GM21717 (cell line): Measurements from ENCODE around the gene GALNT18.

ENCODE experiments used
- ATAC-seq: cut with Tn5 transposase; IDR thresholded peaks from one replicate; pipeline ENCODE4 v1.9.1; 2021; ENCODE audit warnings: mild to moderate bottlenecking, moderate library complexity; ENCODE audit not compliant: unreplicated experiment

Gene GALNT18

DNA sequence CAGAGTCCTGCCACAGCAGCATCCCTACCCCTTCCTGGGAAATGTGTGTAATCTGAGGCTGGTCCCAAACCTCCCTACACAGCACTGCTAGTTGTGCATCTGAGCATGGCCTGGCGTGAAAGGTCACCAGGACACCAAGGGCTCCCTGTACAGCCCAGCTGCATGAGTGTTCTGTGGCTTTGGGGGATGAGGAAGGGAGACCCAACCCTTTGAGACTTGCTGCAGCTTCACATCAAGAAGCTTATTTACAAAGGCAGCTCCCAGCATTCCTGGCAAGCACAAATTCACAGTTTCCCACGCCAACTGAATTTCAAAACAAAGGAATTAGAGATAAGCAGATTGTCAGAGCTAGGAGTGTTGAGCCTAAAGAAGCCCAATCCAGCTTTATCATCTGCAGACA, 301.0 kb downstream of the GALNT18 start:
- ATAC-seq: no peak

DNA sequence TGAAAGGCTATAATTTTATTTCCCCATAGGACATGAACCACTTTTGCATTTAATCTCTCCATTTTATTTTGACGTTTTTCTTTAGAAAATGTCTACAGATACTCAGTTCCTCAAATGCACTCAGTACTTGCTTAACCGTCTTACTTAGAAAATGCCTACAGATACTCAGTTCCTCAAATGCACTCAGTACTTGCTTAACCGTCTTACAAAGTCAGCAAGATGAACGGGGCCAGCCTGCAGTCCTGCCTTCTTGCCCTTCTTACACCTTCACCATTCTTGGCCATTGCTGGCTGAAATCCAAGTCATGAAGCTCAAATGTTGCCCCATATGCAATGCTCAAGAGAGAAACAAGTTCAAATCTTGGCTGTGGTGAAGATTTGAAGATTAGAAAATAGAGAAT, 302.8 kb downstream of the GALNT18 start:
- ATAC-seq: no peak

DNA sequence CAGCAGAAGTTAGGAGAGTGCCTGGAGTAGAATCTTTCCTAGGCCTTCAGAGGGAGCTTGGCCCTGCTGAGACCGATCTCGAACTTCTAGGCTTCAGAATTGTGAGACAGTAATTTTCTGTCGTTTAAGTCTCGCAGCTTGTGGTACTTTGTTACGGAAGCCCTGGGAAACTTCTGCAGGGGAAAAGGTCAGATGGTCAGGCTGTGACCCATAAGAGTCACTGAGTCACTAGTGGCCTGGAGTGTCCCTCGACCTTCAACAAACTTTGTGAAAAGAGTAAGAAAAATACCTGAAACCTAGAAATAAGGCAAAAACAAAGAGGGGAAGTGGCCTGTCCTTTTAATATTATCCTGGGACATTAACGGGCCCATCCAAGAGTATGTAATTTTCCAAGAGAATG, 303.3 kb downstream of the GALNT18 start:
- no peak for ATAC-seq

DNA sequence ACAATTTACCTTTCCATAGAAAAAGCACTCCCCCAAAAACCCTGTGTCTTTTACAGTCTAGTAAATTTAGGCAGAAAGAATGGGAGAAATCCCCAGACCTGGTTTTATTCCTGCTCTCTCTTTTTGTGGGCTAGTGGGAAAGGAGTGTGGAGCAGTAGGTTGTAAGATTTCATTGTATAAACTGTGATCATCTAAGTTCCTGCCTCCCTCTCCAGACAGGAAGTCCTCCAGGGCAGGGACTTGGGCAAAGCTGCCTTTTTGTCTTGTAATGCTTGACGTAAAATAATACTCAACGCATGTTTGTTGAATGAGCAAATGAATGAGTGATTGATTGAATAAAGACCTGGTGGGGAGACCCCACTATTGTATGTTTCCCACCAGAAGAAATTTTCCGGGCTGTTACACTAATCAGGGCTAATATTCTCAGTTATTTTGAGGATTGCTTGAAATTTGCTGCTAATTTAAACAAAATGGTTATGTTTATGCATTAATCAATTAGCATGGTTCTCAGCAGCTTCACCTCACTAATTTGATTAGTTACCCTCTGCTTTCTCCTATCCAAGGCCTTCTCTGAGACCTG, 305.1 kb downstream of the GALNT18 start:
- no peak for ATAC-seq

DNA sequence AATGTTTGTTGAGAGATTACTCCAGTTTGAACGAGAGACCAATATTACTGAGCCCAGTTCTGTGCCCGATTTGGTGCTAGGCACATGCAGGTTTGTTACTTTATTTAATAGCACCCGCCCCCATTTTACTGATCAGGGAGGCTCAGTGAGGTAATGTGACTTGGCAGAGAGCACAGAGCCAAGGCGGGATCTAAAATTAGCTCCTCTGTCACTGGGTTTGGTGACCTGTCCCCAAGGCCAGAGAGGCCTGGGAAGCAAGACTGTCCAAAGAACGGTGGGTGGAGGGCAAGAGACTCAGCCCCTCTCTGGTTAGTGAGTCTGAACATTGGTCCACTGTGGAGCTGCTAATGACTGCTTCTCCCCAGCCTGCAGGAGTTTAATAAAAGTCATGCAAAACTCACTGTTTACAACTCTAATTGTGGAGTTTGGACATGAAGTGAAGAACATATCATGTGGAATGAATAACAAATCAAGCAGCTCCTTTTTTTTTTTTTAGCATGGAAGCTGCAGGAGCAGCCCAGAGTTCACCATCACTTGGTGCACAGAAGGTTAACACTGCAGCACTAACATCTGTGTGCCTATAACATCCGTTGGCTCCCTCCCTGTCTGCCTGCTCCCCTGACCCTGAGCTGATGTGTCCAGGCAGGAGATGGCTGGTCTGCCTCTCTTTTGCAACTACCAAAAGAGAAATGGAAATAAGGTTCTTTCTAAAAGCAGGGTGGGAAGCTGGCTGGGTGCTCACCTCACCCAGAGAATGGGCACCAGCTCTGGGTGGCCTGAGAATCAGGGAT, 307.7 kb downstream of the GALNT18 start:
- ATAC-seq: no peak

DNA sequence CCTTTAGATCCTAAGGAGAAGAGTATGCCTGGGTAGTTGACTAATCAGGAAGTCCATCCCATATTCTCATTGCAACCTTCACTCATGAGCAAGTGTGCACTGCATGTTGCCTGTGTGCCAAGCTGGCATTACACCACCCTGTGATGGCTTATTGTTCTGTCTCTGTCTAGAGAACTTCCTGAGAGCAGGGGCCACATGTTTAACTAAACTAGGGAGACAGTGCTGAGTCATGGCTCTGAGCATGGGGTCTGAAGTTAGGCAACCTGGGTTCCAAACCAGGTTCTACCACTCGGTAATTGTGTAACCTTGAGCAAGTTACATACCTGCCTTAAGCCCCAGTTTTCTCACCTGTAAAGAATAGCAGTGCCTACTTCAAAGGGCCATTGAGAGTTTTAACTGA, 308.4 kb downstream of the GALNT18 start:
- no peak for ATAC-seq

DNA sequence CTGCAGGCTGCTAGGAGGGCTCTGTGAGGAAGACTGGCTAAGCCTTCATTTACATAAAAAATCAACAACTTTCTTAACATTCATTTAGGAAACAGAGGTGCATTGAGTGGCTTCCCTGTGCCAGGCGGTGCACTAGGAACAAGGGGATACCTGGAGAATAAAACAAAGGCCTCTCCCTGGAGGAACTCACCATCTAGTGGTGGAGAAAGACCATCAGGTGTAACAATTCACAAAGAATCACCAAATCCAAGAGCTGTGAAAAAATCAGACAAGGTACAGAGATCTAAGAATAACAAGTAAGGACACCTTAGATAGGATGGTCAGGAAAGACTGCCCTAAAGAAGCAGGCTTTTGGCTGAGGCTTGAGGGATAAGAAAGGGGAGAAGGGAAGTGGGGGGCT, 309.1 kb downstream of the GALNT18 start:
- ATAC-seq: no peak

DNA sequence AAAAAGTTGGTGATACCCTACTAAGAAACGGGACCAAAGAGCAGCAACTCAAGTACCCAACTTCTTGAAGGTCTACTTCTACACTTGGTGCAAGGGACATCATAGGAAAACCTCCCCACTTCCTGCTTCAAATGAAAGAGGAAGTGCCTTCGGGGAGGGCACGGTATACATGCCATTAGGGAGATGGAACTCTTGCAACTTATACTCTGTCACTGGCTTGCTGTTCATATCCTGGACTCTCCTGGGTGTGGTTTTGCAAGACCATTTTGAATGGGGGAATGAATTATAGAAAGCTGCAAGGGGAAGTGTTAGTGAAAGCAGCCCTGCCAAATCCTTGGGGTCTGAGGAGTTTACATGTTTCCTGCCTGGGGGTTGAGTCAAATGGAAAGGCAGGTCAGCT, 310.6 kb downstream of the GALNT18 start:
- no peak for ATAC-seq

DNA sequence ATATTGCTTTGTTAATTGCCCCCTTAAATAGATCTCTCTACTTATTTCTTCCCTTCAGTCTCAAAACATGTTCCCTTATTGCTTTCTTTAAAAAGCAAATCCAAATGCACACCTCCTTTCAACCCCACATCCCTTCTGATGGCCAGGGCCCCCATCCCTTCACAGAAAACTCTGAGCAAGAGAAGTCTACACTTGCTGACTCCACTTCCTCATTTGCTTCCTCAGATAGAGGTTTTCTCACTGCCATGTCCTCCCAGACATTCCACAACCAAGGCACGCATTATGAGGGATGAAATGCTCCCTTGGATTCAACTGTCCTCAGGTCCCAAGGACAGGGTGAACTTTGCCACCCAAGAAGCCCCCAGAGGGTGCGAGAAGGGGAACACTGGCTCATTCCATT, 311.9 kb downstream of the GALNT18 start:
- ATAC-seq: no peak

DNA sequence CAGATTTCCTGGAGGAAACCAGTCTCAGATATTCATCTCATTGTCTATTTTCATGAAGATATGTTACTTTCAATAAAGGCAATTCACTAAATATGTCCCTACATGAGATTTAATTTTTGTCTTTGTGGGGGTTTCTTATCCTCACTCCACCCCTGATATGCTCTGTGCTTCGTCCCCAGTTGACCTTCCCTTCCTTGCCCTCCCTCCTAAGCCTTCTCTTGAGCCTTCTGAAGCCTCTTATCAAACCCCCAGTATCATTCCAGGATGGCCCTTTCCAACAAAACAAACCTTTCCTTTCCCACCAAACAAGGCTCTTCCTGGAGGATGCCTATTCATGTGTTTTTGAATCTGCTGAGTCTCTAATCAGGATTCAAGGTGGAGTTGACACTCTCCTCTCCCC, 313.6 kb downstream of the GALNT18 start:
- ATAC-seq: no peak

DNA sequence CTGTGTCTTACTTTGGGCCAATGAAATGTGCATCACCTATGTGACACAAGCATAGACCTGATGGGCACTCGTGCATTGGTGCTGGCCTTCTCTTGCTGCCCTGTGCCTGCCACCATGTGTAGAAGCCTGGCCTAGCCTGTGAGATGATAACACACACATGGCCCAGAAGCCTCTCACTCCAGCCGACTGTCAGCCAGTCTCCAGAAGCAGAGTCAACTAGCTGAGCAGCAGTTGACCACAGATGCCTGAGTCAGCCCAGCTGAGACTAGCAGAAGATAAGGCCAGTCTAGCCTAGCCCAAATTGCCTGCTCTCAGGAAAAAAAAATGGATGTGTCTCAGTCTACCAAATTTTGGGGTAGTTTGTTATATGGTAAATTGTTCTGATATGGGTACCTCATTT, 314.9 kb downstream of the GALNT18 start:
- ATAC-seq: no peak

DNA sequence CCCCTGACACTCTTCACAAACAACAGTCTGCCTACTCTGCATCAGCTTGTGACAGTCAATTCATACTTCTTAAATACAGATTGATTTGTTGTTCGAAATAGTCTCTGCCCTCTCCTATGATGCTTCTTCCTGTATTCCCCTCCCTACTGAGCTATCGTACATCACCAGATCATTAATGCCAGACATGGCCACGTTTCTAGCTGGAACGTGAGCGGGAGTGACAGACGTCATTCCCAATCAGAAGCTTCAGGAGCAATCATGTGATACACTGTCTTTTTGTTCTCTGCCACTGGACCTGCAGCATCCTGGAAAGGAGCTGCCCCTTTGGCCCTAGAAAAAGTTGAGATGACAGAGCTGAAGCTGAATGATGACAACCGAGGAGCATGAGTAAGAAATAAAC, 317.3 kb downstream of the GALNT18 start:
- ATAC-seq: no peak

DNA sequence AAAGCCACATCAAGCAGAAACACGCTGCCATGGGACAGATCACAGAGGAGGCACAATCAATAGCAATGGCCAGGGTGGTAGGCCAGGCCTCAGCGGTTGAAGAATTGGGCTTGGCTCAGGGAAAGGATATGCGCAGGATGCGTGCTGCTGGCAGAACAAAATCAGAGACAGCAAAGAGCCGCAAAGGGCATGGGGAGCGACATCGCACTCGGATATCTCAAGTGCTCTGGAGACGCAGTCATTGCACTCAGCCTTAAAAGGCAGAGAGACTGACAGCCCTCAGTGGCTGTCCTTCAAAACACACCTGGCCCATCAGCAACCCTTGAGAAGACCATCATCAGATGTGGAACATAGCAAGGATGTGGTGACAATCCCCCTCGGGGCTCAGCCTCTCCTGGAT, 319.2 kb downstream of the GALNT18 start:
- ATAC-seq: no peak

DNA sequence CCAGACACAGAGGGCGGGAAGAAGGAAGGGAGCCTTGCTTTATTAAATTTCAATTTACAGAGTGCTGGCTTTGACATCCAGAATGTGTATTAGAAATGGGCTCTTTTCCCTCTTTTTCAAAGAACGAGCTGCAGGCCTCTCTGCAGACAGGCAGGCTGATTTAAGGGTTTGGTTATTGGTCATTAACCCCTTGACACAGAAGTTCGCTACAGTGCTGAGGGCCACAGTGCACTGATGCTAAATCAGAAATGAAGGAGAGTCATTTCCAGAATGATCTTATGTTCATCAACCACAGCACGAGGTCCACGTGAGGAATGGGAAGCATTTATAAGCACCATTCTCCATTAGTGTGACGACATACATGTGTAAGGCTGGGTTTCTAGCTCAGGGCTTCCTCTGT, 320.6 kb downstream of the GALNT18 start:
- ATAC-seq: no peak

DNA sequence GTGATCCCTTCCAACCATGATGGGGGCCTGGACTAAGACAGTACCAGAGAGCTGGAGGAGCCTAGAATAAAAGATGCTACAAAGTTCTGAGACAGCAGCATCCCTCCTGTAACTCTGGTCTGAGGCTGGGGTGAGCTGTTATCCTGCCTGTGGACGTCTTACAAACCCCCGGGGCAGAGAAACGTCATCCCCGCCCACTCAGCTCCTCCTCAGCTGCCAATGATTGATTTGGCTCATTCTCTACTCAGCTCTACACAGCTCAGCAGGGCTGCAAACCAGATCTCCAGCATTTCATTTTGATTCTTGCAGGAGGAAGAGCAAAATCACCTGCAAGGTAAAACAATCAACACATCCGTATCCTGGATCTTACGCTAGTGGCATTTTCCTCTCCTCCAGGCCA, 324.2 kb downstream of the GALNT18 start:
- no peak for ATAC-seq

DNA sequence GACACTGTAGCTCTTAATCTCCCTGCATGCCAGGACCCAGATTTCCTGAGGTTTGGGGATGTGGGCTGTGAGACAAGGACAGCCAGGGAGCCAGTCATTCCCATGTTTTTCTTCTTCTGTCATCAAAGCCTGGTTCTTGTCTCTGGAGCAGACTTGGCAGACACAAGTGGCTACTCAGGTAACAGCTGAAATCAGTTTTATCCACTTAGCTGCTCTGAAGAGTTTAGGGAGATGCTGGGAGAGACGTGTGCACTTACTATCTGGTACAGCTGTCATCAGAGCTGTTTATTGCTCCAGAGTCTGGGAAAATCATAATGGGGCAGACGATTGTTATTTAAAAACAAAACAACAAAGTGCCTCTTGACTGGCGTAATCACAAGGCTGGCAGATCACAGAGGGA, 325.4 kb downstream of the GALNT18 start:
- no peak for ATAC-seq

DNA sequence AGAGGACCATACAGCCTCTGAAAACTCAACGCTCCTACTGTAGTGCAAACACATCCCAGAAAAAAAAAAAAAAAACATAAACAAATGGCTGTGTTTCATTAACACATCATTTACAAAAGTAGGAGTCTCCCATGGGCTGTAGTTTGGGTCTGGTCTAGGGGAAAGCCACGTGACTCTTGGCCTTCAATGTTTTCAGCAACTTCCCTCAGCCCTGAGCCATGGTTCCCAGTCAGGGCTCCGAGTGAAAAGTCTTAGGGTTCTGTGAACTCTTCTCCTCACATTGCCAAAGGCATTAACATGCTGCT, 327.3 kb downstream of the GALNT18 start:
- no peak for ATAC-seq

DNA sequence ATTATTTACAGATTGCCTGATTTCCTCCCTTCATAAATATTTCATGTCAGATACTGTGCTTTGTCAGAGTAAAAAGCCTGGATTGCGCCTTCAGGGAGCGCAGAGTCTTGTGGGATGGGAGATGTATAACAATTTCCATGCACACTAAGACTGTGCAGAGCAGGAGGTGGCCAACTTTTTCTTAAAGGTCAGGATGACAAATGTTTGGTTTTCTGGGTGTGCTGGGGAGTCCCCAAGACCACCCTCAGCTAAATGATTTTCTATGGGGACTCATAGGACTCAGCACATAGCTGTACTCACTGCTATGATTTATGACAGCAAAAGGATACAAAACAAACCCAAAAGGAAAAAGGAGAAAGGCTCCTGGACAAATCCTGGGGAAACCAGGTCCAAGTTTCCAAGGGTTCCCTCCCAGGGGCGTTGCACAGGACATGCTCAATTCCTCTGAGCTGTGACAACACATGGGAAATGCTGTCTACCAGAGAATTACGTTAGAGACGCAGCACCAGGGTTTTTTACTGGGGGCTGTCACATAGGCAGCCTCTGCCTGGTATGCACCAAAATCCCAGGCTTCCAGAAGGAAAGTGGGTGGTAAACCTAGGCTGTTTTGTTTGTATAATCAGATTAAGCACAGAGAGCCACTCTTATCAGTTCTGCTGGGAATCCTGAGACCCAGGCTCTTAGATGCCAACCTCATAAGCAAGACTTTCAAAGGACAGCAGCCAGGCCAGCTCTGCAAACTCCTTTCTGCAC, 327.8 kb downstream of the GALNT18 start:
- no peak for ATAC-seq

DNA sequence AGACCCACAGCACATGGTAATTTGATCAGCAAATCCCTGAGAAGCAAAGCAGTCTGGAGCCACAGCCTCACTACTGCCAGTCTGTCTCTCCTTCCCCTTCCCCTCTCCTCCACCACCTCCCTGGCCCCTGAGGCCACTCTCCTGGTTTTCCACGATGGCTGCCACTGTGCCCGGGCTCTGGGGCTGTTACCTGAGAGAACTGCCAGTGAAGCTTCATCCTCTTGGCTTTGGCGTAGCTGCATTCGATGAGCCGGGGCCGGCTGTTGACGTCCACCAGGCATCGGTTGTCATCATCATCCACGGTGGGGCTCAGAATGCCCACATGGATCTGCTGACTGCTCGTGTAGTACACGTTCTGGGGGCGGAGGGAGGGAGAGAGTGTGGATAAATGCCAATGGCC, 329.0 kb downstream of the GALNT18 start:
- ATAC-seq: no peak

DNA sequence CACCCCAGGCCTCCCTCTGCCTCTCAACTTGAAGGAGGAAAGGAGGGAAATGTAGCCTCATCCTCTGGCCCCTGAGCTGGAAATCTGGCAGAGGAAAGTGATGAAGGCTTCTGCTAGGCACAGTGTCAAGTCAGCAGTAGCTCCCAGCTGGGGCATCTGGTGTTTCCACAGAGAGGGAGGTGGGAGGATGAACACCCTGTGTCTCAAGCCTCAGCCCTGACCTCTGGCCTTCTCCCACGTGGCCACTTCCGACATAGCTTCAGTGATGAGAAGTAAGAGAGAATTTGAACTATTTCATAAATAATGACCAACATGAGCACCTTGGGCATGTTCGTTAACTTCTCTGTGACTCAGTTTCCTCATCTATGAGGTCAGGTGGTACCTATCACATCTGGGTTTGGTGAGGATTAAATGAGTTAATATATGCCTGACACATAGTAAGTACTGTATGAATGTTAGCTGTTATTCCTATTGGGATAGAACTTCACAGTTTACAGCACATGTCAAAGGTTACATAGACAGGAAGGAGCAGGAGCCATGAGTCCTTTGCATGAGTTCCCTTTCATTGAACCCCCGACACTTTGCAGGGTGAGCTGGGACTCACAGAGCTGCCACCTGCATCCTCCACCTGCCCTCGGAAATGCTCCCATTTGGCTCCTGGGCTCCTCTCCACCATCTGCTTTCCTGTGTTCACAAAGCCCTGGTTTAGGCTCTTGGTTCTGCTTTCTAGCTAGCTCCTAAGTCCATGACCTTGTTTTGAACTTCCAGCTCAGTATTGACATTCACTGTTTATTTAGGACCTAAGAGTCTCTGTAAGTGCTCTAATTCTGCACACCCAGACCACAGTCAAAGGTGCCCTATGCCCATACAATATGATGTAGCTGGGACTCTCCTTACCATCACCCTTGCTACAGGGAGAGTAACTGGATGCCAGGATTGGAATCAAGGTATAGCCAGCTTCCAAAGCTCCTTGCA, 330.5 kb downstream of the GALNT18 start:
- no peak for ATAC-seq

DNA sequence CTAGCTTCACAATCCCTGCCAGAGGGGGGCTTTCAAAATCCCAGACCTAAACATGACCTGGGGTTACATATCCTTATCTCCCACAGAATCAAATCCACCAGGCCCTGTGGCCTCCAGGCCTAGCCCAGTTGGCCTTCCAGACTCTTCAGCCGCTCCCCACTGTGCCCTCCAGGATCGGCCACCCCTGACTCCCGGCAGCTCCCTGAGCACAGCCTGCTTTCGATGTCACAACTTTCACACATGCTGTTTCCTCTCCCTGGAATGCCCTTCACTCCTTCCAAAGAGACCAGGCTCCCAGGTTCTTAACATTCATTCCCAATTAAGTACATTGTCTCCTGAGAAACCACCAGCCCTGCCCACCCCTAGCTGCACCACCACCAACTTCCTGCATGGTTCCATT, 331.5 kb downstream of the GALNT18 start:
- no peak for ATAC-seq
